ENCODE measurements around the gene FBXL12.
"Not testable (repeated sequence)": the region's sequence is repeated elsewhere in the genome, so short reads cannot be mapped to it uniquely, and the experiment has no call there.

FBXL12 gene

DNA sequence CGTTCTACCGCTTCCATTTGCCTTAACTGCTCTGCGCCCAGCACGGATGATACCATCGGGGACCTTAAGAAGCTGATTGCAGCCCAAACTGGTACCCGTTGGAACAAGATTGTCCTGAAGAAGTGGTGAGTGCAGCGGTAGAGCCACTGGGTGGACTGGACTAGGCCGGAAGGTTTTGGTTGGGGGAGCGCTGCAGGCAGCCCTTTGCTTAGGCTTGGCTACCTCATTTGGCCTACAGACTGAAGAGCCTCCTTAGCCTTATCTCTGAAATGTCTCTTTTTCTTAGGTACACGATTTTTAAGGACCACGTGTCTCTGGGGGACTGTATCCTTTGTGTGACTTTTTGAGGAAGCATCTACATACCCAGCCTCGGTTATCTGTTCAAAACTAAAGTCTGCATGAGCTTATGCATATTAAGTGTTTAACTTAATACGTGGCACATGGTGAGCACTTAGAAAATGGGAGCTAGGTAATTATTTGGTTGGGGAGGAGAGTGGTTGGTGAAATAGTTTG is 9.7 kb upstream of the FBXL12 start:
- H3K4me1 ChIP-seq (ENCODE audit: insufficient read depth, low read length, poor library complexity, severe bottlenecking) = peaks cover 6% of the 10 kb centered on the region
- no peaks in the 10 kb centered on the region for H3K9me2 ChIP-seq (replicated peaks; ENCODE audit: low read depth, low read length)
- H3K36me3 ChIP-seq (ENCODE audit: insufficient read depth, low read length) = no peaks in the 10 kb centered on the region
- peak overlapping the region; percentile 92 for H3K9ac ChIP-seq (ENCODE audit: low read depth, low read length, poor library complexity, severe bottlenecking)
- H2AFZ ChIP-seq (ENCODE audit: low read length) = no peak overlapping the region
- peaks cover 26% of the 10 kb centered on the region for H4K20me1 ChIP-seq (ENCODE audit: insufficient read depth, low read length, poor library complexity, severe bottlenecking)
- H3K4me2 ChIP-seq (ENCODE audit: low read depth, low read length, poor library complexity, severe bottlenecking) = peak overlapping the region; percentile 94
- H3K27me3 ChIP-seq (ENCODE audit: insufficient read depth, low read length, poor library complexity, severe bottlenecking) = no peaks in the 10 kb centered on the region
- H3F3A ChIP-seq (ENCODE audit: low read depth) = no peaks in the 10 kb centered on the region
- peak overlapping the region; percentile 99 for H3K4me3 ChIP-seq (ENCODE audit: low read length, poor library complexity, severe bottlenecking)
- no peak for TF ChIP-seq EZH2phosphoT487 (IDR thresholded peaks at IDR 0.05; ENCODE audit: borderline replicate concordance)
- TF ChIP-seq, protein P1, sequence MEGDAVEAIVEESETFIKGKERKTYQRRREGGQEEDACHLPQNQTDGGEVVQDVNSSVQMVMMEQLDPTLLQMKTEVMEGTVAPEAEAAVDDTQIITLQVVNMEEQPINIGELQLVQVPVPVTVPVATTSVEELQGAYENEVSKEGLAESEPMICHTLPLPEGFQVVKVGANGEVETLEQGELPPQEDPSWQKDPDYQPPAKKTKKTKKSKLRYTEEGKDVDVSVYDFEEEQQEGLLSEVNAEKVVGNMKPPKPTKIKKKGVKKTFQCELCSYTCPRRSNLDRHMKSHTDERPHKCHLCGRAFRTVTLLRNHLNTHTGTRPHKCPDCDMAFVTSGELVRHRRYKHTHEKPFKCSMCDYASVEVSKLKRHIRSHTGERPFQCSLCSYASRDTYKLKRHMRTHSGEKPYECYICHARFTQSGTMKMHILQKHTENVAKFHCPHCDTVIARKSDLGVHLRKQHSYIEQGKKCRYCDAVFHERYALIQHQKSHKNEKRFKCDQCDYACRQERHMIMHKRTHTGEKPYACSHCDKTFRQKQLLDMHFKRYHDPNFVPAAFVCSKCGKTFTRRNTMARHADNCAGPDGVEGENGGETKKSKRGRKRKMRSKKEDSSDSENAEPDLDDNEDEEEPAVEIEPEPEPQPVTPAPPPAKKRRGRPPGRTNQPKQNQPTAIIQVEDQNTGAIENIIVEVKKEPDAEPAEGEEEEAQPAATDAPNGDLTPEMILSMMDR (conservative IDR thresholded peaks at IDR 0.05; ENCODE audit: low read length) = no peak
- no peaks in the 10 kb centered on the region for H3K9me3 ChIP-seq (ENCODE audit: insufficient read depth, low read depth, low read length)
- H3K79me2 ChIP-seq (ENCODE audit: insufficient read depth, low read length) = peaks cover 50% of the 10 kb centered on the region

DNA sequence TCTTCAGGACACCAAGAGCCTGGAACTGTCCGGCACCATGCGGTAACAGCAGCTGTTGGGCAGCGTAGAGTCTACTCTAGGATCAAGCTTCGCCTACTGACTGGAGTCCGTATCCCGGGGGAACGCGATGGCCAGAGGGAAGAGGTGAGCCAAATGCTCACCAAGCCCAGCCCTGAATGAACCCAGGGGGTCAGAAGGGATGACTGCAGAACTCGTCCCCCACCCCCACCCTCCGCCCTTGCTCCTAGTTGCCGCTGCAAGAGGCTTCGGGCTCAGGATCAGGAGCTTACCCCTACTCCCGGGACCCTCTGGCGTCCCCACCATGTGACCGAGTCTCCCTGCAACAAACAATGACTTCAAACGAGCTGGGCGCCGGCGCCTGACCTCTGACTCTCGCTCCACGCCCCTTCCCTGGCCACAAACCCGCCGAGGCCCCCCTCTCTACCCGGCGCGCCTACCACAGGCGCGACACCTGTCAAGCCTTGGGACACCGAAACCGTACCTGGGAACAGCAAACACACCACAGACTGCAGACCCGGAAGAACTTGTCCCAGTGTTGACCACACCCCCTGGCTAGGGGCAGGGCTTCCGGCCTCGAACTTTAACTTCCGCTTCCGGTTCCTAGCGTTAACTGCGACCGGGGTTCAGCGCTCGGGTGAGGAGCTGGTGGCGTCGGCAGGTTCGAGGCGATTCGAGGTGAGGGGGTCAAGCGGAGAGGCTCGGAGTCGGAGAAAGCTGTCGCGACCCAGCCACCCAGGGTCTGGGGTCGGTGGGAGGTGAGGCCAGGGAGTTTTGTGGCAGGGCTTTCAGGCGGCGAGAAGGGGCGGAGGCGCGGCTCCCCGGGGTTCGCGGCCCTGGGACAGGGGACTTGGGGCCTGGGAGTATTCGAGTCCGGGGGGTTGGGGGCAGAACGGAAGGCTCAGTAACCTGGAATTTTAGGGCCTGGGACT is 8.7 kb upstream of the FBXL12 start, which contains the start of gene UBL5:
UBL5 (plus strand) TSS at position 630 of the 950 bp plus-strand sequence. CDS start 420 bp downstream, outside the sequence.
- Histone ChIP-seq H4K20me1 (ENCODE audit: insufficient read depth, low read length, poor library complexity, severe bottlenecking) (peaks cover 26% of the 10 kb centered on the region), H3K9me2 (replicated peaks; ENCODE audit: low read depth, low read length) (no peaks in the 10 kb centered on the region), H3K4me2 (ENCODE audit: low read depth, low read length, poor library complexity, severe bottlenecking) (peak within 1 kb of the TSS; percentile 94), H3K36me3 (ENCODE audit: insufficient read depth, low read length) (no peaks in the 10 kb centered on the region), H3K9me3 (ENCODE audit: insufficient read depth, low read depth, low read length) (no peaks in the 10 kb centered on the region), H3K4me3 (ENCODE audit: low read length, poor library complexity, severe bottlenecking) (peak within 1 kb of the TSS; percentile 99), H3K27me3 (ENCODE audit: insufficient read depth, low read length, poor library complexity, severe bottlenecking) (no peaks in the 10 kb centered on the region), H3K79me2 (ENCODE audit: insufficient read depth, low read length) (peaks cover 50% of the 10 kb centered on the region), H3K9ac (ENCODE audit: low read depth, low read length, poor library complexity, severe bottlenecking) (peak within 1 kb of the TSS; percentile 92), H3F3A (ENCODE audit: low read depth) (no peaks in the 10 kb centered on the region), H3K4me1 (ENCODE audit: insufficient read depth, low read length, poor library complexity, severe bottlenecking) (peaks cover 6% of the 10 kb centered on the region), H2AFZ (ENCODE audit: low read length) (peak within 1 kb of the TSS; percentile 93)
- TF ChIP-seq EZH2phosphoT487 (IDR thresholded peaks at IDR 0.05; ENCODE audit: borderline replicate concordance) = no peak
- TF ChIP-seq, protein P1 (conservative IDR thresholded peaks at IDR 0.05; ENCODE audit: low read length) = no peak

DNA sequence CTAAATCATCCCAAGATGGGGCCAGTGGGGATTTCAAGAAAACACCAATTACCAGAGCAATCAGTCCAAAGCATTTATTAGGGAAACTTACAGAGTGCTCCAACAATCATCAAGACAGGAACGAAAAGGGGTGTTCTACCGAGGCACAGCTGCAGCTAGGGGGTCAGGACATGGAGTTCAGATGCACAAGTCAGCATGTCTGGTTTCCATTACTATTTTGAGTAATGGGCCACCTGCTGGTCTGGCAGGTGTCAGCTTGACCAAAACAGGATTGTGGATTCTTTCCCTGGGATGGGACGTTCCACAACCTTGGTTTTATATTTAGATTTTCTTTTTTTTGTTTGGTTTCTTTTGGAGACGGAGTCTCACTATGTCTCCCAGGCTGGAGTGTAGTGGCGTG is 4.9 kb upstream of the FBXL12 start:
- Histone ChIP-seq H3K9me2 (replicated peaks; ENCODE audit: low read depth, low read length) (no peaks in the 10 kb centered on the region), H4K20me1 (ENCODE audit: insufficient read depth, low read length, poor library complexity, severe bottlenecking) (peaks cover 18% of the 10 kb centered on the region), H3K79me2 (ENCODE audit: insufficient read depth, low read length) (peaks cover 33% of the 10 kb centered on the region), H3K27me3 (ENCODE audit: insufficient read depth, low read length, poor library complexity, severe bottlenecking) (no peaks in the 10 kb centered on the region), H2AFZ (ENCODE audit: low read length) (no peak overlapping the region), H3K9ac (ENCODE audit: low read depth, low read length, poor library complexity, severe bottlenecking) (no peak overlapping the region), H3K4me1 (ENCODE audit: insufficient read depth, low read length, poor library complexity, severe bottlenecking) (peaks cover 10% of the 10 kb centered on the region), H3K4me2 (ENCODE audit: low read depth, low read length, poor library complexity, severe bottlenecking) (no peak overlapping the region), H3K9me3 (ENCODE audit: insufficient read depth, low read depth, low read length) (no peaks in the 10 kb centered on the region), H3K4me3 (ENCODE audit: low read length, poor library complexity, severe bottlenecking) (no peak overlapping the region), H3K36me3 (ENCODE audit: insufficient read depth, low read length) (no peaks in the 10 kb centered on the region), H3F3A (ENCODE audit: low read depth) (no peaks in the 10 kb centered on the region)
- no peak for TF ChIP-seq EZH2phosphoT487 (IDR thresholded peaks at IDR 0.05; ENCODE audit: borderline replicate concordance)
- TF ChIP-seq, protein P1 (conservative IDR thresholded peaks at IDR 0.05; ENCODE audit: low read length) = no peak

DNA sequence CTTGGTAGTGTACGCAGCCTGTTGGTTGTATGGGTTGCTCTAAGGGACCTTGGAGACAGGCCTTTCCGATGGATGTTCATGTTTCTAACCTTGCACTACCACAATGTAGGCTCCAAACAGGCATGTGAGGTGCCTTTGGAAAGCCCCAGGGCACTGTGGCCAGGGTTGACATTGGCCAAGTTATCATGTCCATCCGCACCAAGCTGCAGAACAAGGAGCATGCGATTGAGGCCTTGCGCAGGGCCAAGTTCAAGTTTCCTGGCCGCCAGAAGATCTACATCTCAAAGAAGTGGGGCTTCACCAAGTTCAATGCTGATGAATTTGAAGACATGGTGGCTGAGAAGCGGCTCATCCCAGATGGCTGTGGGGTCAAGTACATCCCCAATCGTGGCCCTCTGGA is 1.2 kb upstream of the FBXL12 start:
- peak overlapping the region; percentile 72 for H3K4me2 ChIP-seq (ENCODE audit: low read depth, low read length, poor library complexity, severe bottlenecking)
- peak overlapping the region; percentile 69 for H3K4me3 ChIP-seq (ENCODE audit: low read length, poor library complexity, severe bottlenecking)
- not testable (repeated sequence) for H3K27me3 ChIP-seq (ENCODE audit: insufficient read depth, low read length, poor library complexity, severe bottlenecking); H3K9me2 ChIP-seq (replicated peaks; ENCODE audit: low read depth, low read length); H3K36me3 ChIP-seq (ENCODE audit: insufficient read depth, low read length); H3F3A ChIP-seq (ENCODE audit: low read depth); H3K9me3 ChIP-seq (ENCODE audit: insufficient read depth, low read depth, low read length)
- peaks cover 18% of the 10 kb centered on the region for H3K4me1 ChIP-seq (ENCODE audit: insufficient read depth, low read length, poor library complexity, severe bottlenecking)
- peaks cover 15% of the 10 kb centered on the region for H4K20me1 ChIP-seq (ENCODE audit: insufficient read depth, low read length, poor library complexity, severe bottlenecking)
- H3K9ac ChIP-seq (ENCODE audit: low read depth, low read length, poor library complexity, severe bottlenecking) = peak overlapping the region; percentile 47
- peaks cover 30% of the 10 kb centered on the region for H3K79me2 ChIP-seq (ENCODE audit: insufficient read depth, low read length)
- H2AFZ ChIP-seq (ENCODE audit: low read length) = peak overlapping the region; percentile 56
